GM12801 (cell line): ENCODE data around the gene LIPH.

ENCODE experiments used
- TF ChIP-seq, protein P1 (sequence below): IDR thresholded peaks from one replicate; pipeline ENCODE4 v1.5.1; 2011; ENCODE audit warnings: control low read depth; ENCODE audit not compliant: insufficient read length; ENCODE audit errors: extremely low read depth

The LIPH gene

DNA sequence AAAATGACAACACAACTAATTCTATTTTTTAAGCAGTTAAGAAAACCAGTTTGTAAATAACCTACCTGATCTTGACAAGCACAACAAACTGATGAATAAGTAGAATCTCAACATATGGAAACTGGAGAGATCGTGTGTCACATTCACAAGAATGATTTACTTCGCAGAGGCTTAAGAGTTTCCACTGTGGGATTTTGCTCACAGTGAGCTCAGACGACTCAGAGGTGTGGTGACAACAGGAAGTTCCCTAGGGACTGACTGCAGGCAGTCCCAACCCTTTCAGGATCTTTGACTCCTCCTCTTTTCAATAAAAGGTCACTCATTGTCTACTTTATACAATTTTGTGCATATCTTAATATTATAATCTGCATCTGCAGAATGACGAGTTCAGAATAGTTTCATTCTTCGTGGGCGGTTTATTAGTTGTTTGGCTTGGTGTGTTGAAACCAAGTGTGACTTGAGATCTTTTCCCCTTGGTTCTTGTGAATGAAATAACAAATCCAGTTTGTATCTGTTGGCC, at the start of gene LIPH:
LIPH (minus strand) TSS at position 231 of the 520 bp plus-strand sequence; CDS start at position 114, 117 bp downstream.
- TF ChIP-seq, protein P1, sequence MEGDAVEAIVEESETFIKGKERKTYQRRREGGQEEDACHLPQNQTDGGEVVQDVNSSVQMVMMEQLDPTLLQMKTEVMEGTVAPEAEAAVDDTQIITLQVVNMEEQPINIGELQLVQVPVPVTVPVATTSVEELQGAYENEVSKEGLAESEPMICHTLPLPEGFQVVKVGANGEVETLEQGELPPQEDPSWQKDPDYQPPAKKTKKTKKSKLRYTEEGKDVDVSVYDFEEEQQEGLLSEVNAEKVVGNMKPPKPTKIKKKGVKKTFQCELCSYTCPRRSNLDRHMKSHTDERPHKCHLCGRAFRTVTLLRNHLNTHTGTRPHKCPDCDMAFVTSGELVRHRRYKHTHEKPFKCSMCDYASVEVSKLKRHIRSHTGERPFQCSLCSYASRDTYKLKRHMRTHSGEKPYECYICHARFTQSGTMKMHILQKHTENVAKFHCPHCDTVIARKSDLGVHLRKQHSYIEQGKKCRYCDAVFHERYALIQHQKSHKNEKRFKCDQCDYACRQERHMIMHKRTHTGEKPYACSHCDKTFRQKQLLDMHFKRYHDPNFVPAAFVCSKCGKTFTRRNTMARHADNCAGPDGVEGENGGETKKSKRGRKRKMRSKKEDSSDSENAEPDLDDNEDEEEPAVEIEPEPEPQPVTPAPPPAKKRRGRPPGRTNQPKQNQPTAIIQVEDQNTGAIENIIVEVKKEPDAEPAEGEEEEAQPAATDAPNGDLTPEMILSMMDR: no peak

DNA sequence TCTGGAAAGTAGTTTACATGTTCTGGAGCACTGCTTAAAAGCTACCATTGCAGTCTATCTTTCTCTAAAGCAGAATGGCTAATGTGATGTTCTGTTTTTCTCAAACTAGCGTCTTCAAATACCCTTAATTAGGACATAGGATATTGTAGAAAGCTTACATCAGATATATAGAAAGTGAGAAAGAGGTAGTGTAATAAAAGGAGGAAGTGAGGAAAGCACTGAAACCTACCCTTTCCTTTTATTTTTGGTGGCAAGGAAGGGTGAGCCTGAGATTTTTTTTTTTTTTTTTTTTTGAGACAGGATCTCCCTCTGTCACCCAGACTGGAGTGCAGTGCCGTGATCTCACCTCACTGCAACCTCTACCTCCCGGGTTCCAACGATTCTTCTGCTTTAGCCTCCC, 43.1 kb upstream of the LIPH start:
- TF ChIP-seq, protein P1: no peak

DNA sequence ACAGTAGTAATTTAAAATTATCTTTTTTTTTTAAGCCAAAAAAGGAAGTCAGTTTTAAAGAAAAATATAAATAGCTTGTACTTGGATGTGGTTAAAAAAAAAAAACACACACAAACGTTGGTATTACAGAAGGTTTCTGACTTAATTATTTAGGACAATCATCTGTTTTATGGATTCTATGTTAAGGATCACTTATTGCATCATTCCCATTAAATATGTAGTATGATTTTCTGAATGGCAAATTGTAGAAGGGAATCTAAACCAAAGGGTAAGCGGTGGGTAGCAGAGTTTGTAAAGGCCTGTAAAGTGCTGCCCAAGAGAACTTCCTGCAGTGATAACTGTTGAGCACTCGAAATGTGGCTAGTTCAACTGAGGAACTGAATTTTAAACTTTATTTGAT, 41.7 kb upstream of the LIPH start:
- TF ChIP-seq, protein P1: no peak

DNA sequence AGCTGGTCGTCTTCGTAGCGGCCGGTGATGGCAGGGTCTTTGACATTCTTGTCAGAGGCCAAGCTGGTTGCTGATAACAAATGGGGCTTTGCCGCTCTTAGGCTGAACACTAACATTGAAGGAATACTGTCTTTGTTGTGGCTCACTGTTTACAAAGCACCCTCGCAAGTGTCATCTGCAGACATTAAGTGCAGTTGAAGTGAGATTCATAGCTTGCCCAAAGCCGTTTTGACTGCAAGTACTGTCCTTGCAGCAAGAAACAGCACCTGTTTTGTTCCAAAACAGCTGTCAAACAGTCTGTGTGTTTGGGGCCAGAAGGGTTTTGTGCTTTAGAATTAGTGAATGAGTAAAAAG, 34.3 kb upstream of the LIPH start:
- TF ChIP-seq, protein P1: no peak

DNA sequence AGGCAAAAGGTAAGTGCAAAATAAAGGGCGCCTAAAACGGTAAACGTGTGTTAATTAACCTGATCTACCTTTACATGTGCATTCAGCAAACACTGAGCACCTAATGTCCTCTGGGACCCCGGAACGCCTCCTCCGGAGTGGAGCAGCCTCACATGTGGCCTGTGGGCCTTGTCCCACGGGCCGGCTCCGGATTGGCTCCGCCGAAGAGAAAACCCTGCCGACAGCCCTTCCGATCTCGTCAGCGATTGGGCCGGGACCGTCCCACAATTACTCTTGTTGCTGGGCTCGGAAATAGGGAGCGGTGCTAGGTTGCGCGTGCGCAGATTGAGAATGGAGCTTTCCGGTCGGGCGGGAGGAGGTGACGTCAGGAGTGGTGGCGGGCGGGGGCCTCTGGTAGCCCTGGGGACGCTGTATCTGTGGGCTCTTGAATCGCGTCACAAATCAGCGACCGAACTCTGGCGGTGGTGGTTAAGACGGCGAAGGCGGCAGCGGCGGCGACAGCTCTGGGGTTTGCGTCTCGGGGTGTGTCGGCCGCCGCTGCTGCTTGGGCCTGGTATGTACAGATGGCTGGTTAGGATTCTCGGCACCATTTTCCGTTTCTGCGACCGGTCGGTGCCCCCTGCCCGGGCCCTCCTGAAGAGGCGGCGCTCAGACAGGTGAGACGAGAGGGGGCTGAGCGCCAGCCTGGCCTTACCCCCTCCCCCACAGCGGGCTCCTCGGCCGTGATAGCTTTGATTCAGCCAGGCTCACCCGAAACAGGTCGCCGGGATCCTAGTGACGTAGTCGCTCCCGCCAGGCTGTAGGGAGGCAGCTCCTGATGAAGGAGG, 33.7 kb upstream of the LIPH start, which contains the start of gene SENP2:
SENP2 (plus strand) TSS at position 437 of the 827 bp plus-strand sequence; CDS start at position 556, 119 bp downstream.
- TF ChIP-seq, protein P1: no peak

DNA sequence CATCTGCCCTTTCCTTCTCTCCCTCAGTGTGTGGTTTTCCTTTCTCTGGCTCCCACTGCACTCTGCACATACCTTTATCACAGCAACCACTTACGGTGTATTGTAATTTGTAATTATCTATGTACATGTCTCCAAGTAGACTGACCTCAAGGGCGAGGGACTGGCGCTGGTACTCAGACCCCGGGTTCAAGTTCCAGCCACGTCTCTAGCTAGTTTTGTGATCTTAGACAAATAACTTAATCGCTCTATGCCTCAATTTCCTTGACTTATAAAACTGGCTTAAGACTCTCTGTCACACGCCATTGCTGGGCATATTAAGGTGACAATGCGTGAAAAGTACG, 33.1 kb upstream of the LIPH start:
- TF ChIP-seq, protein P1: no peak

DNA sequence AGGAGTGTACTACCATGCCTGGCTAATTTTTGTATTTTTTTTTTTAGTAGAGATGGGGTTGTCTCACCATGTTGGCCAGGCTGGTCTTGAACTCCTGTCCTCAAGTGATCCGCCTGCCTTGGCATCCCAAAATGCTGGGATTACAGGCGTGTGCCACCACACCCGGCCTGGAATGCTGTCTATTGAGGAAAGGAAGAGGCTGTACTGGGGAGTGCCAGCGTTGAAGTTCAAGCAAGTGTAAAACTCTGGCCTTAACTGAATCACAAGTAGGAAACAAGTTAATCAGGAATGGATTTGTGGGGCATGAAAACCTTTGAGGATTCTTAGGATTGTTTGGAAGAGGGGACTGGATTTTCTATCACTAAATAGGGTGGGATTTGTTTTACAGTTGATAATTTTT, 32.3 kb upstream of the LIPH start:
- TF ChIP-seq, protein P1: no peak
